Panc1 (cell line): ENCODE results near the gene ARMCX5. TPM values are rescaled to one million over a fixed set of nuclear protein-coding genes. Genes with fewer than 3 reads are reported as not detected.
A peak's percentile ranks its signal among the peaks of the same experiment; 100 is the strongest.

Experiments
- ATAC-seq: fragments of 200-7000 bp; cut with Tn5 transposase; 2 replicates; pipeline ENCODE4 v1.9.1; 2020; ENCODE audit warnings: mild to moderate bottlenecking, moderate library complexity
- BruUV-seq: library from RNA; stranded (reverse); fragments of 400-500 nt; replicated peaks from 2 replicates; lab custom pipeline; 2021; lab: Mats Ljungman, UMichigan
- CTCF ChIA-PET: fragments of 300-600 bp; sonication (Branson Sonifier 250); formaldehyde crosslinking; loops from one replicate; lab custom pipeline; 2022; ENCODE audit warnings: antibody characterized with exemption; lab: Charles Lee
- POLR2A ChIA-PET: fragments of 300-600 bp; sonication (Branson Sonifier 250); formaldehyde crosslinking; loops from one replicate; lab custom pipeline; 2022; ENCODE audit warnings: antibody characterized with exemption; lab: Charles Lee
- DNase-seq: peaks from one replicate; pipeline ENCODE4 v3.0.0-alpha.2; 2010; ENCODE audit warnings: low read depth, low spot score
- H3K27ac ChIP-seq: 2 replicates; pipeline ENCODE4 v1.5.1; 2011; ENCODE audit warnings: mild to moderate bottlenecking, low read length, inconsistent platforms
- H3K27me3 ChIP-seq: fragments of 200-500 bp; sonication (Bioruptor generic); 2 replicates; pipeline ENCODE4 v1.6.0; 2014; ENCODE audit warnings: low read length, inconsistent platforms; ENCODE audit not compliant: control insufficient read depth, insufficient read depth
- H3K36me3 ChIP-seq: fragments of 200-500 bp; sonication (Bioruptor generic); 2 replicates; pipeline ENCODE4 v1.5.1; 2014; ENCODE audit warnings: inconsistent platforms, mild to moderate bottlenecking, low read length, moderate library complexity; ENCODE audit not compliant: control insufficient read depth, insufficient read depth
- H3K4me1 ChIP-seq: 2 replicates; pipeline ENCODE4 v1.5.1; 2011; ENCODE audit warnings: inconsistent platforms, mild to moderate bottlenecking, low read length, moderate library complexity; ENCODE audit not compliant: control insufficient read depth, insufficient read depth
- H3K4me3 ChIP-seq, 2 experiments: 2 replicates each; pipeline ENCODE4 v1.5.1; 2011 to 2012; ENCODE audit warnings: low read depth in 2 of 2, low read length in 2 of 2, mild to moderate bottlenecking in 2 of 2, inconsistent platforms in 1 of 2, moderate library complexity in 1 of 2
- H3K9me3 ChIP-seq: fragments of 200-500 bp; sonication (Bioruptor generic); 2 replicates; pipeline ENCODE4 v1.5.1; 2014; ENCODE audit warnings: low read depth, mild to moderate bottlenecking, inconsistent platforms, low read length, moderate library complexity; ENCODE audit not compliant: control insufficient read depth, insufficient read depth
- CTCF ChIP-seq: fragments of 450-650 bp; IDR thresholded peaks from 2 replicates; pipeline ENCODE4 v1.5.1; 2017; ENCODE audit warnings: mild to moderate bottlenecking
- POLR2AphosphoS5 ChIP-seq: IDR thresholded peaks from 2 replicates; pipeline ENCODE4 v1.6.1; 2012; ENCODE audit warnings: mild to moderate bottlenecking, low read depth, low read length, moderate library complexity
- SIN3A ChIP-seq: IDR thresholded peaks from 2 replicates; pipeline ENCODE4 v1.6.1; 2012; ENCODE audit warnings: low read depth, mild to moderate bottlenecking, low read length, moderate library complexity, borderline replicate concordance; ENCODE audit not compliant: insufficient read depth
- TCF7L2 ChIP-seq: IDR thresholded peaks from 2 replicates; pipeline ENCODE4 v1.6.1; 2011; ENCODE audit warnings: mild to moderate bottlenecking, low read depth, low read length, inconsistent platforms
- in situ Hi-C: cut with HindIII; loops from 2 replicates; pipeline ENCODE4 v1.10.0; 2016; ENCODE audit warnings: low sequenced_read_pairs, low pct_unique_long_range_greater_than_20kb
- intact Hi-C: fragments of 100-400 bp; cut with micrococcal nuclease; formaldehyde crosslinking; loops from one replicate; pipeline ENCODE4 v1.10.0; 2022; ENCODE audit not compliant: unreplicated experiment
- total RNA-seq: library from RNA; stranded (reverse); gene quantifications from one replicate; pipeline ENCODE4 v1.2.1, GENCODE V29; 2021; ENCODE audit not compliant: unreplicated experiment
- TF ChIP-seq, protein P1 (sequence below), 2 experiments: IDR thresholded peaks; 2 replicates each; pipeline ENCODE4 v1.6.1; 2011 to 2012; ENCODE audit warnings: low read depth in 2 of 2, control low read depth in 1 of 2, low read length in 1 of 2, mild to moderate bottlenecking in 1 of 2, moderate library complexity in 1 of 2; ENCODE audit not compliant: insufficient read depth in 1 of 2

ARMCX5 gene
- total RNA-seq, 1 experiment from 2014 or later: 23.2 TPM

DNA sequence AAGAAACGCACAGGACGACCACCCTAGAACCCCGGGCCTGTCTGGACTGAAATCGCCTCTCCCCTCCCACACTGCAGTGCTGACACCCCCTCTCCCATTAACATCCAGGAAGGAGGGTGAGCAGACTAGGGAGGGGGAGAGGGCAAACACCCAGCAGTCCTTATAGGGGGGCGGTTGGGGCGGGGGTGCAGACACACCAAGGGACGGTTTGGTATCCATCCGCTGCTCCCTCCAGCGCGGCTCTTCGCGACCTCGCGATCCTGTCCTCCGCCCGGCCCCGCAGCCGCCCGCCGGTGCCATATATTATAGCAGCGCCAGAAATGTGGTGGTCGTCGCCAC, 51.6 kb downstream of the ARMCX5 start:
- intact Hi-C loops: loop anchor here (10.0 kb wide), 1 partner anchor 184 kb away; no protein-coding TSS in a partner anchor
- Histone ChIP-seq H3K9me3 (no peaks in the 10 kb centered on the region), H3K27ac (peak overlapping the region; percentile 39; the same call in 1 of the 2 replicates), H3K4me3 (peak overlapping the region; percentile 66 to 68), H3K36me3 (no peaks in the 10 kb centered on the region), H3K27me3 (no peaks in the 10 kb centered on the region), H3K4me1 (no peaks in the 10 kb centered on the region)
- in situ Hi-C loops: no loop called here
- TF ChIP-seq POLR2AphosphoS5: no peak
- TF ChIP-seq SIN3A: no peak
- no peak for TF ChIP-seq CTCF
- TF ChIP-seq, protein P1, sequence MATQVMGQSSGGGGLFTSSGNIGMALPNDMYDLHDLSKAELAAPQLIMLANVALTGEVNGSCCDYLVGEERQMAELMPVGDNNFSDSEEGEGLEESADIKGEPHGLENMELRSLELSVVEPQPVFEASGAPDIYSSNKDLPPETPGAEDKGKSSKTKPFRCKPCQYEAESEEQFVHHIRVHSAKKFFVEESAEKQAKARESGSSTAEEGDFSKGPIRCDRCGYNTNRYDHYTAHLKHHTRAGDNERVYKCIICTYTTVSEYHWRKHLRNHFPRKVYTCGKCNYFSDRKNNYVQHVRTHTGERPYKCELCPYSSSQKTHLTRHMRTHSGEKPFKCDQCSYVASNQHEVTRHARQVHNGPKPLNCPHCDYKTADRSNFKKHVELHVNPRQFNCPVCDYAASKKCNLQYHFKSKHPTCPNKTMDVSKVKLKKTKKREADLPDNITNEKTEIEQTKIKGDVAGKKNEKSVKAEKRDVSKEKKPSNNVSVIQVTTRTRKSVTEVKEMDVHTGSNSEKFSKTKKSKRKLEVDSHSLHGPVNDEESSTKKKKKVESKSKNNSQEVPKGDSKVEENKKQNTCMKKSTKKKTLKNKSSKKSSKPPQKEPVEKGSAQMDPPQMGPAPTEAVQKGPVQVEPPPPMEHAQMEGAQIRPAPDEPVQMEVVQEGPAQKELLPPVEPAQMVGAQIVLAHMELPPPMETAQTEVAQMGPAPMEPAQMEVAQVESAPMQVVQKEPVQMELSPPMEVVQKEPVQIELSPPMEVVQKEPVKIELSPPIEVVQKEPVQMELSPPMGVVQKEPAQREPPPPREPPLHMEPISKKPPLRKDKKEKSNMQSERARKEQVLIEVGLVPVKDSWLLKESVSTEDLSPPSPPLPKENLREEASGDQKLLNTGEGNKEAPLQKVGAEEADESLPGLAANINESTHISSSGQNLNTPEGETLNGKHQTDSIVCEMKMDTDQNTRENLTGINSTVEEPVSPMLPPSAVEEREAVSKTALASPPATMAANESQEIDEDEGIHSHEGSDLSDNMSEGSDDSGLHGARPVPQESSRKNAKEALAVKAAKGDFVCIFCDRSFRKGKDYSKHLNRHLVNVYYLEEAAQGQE (IDR thresholded peaks at IDR 0.05; ENCODE audit: insufficient read depth in 1 of 2, low read depth in 2 of 2, low read length in 1 of 2): no peak
- TF ChIP-seq TCF7L2: no peak
- ATAC-seq: peak; percentile 46
- DNase-seq: no peak
- CTCF ChIA-PET: no interaction called here
- no TSS peak for BruUV-seq
- POLR2A ChIA-PET: no interaction called here

DNA sequence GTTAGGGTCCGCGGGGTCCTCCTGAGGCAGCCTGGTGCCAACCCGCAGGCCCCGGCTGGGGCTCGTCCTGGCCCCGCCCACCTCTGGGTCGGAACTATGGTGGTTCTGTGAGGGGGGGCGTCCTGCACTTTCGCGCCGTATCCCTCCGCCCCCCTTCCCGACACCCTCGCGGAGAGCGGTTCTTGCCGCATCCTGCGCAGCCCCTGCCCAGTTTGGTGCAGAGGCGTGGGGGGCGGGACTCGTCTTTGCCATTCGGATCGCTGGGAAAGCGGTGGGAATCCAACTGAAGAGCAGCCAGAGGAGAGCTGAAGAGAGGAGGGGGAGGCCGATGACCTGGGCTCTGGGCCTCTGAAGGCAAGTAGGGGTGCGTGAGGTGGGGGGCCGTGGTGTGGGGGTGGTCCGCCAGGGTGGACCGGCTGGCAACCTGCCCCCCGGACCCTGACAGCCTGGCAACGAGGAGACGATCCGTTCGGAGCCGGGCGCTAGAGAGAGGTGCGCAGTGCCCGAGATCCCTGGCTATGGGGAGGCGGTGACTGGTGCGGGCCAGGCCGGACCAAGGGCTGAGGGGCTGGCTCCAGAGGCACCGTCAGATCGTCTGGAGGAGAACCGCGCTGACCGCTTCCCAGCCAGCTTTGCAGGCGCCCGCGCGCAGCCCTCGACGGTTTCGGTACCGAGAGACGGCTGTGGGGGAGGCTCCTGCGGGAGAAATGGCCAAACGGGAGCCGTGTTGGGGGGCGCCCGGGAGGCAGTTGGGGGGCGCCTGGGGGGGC, 52.1 kb downstream of the ARMCX5 start, which contains the start of gene GPRASP1:
GPRASP1 (plus strand) TSS at position 242 of the 770 bp plus-strand sequence. CDS start 2,431 bp downstream, outside the sequence.
- TF ChIP-seq SIN3A (no peak), CTCF (no peak), TCF7L2 (no peak), POLR2AphosphoS5 (no peak)
- TF ChIP-seq, protein P1 (IDR thresholded peaks at IDR 0.05; ENCODE audit: insufficient read depth in 1 of 2, low read depth in 2 of 2, low read length in 1 of 2): no peak
- in situ Hi-C loops: no loop called here
- POLR2A ChIA-PET: interaction anchor here (0.6 kb wide), 1 partner anchor 109 kb away, joined by 3 read pairs; no protein-coding TSS in a partner anchor
- DNase-seq: no peak
- no peaks in the 10 kb centered on the region for H3K4me1 ChIP-seq
- H3K9me3 ChIP-seq: no peaks in the 10 kb centered on the region
- ATAC-seq: peak; percentile 90
- H3K27me3 ChIP-seq: no peaks in the 10 kb centered on the region
- no TSS peak for BruUV-seq
- intact Hi-C loops: loop anchor here (10.0 kb wide), 1 partner anchor 183 kb away; no protein-coding TSS in a partner anchor
- no peaks in the 10 kb centered on the region for H3K36me3 ChIP-seq
- peak within 1 kb of the TSS; percentile 39; the same call in 1 of the 2 replicates for H3K27ac ChIP-seq
- CTCF ChIA-PET: no interaction called here
- H3K4me3 ChIP-seq: peak within 1 kb of the TSS; percentile 66 to 68
